ENCODE results near the gene POU1F1.
"Not testable (repeated sequence)": the region's sequence is repeated elsewhere in the genome, so short reads cannot be mapped to it uniquely, and the experiment has no call there.

Gene POU1F1

GRCh38 chr3:87313641-87314040 lies 37.3 kb upstream of the POU1F1 start:
- Mint-ChIP-seq H3K4me3 (no peak overlapping the region), H3K4me1 (peaks cover 9% of the 10 kb centered on the region), H3K9me3 (no peaks in the 10 kb centered on the region), H3K27ac (no peak overlapping the region), H3K36me3 (ENCODE audit: low read depth) (no peaks in the 10 kb centered on the region), H3K27me3 (ENCODE audit: low read depth) (no peaks in the 10 kb centered on the region)
- TF ChIP-seq CTCF (IDR thresholded peaks at IDR 0.05; ENCODE audit: unreplicated experiment in 3 of 3), result no peak

- Mint-ChIP-seq H3K4me3 (no peak overlapping the region), H3K27ac (no peak overlapping the region), H3K27me3 (ENCODE audit: low read depth) (no peaks in the 10 kb centered on the region), H3K9me3 (no peaks in the 10 kb centered on the region), H3K4me1 (no peaks in the 10 kb centered on the region), H3K36me3 (ENCODE audit: low read depth) (no peaks in the 10 kb centered on the region)
- TF ChIP-seq CTCF (IDR thresholded peaks at IDR 0.05; ENCODE audit: unreplicated experiment in 3 of 3), result no peak
Observed at GRCh38 chr3:87311309-87311708, 34.9 kb upstream of the POU1F1 start.

DNA sequence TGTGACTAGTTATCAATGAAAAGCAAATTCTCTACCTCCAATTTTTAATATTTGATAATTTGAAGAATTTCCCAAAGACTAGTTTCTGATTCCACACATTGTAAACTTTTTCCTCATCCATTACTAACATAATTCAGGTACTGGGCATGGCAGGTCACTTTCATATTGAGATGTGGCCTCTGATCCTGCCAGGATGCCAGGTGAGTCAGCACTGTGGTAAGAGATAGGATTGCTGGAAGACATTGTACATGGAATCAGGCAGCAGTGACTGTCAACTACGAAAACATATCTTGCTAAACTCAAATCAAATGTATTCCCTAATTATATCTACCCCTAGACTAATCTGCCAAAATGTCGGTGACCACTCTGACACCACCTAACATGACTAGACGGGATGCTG lies 33.2 kb upstream of the POU1F1 start:
- H3K9me3 Mint-ChIP-seq, result no peaks in the 10 kb centered on the region
- no peaks in the 10 kb centered on the region for H3K4me1 Mint-ChIP-seq
- no peak for TF ChIP-seq CTCF (IDR thresholded peaks at IDR 0.05; ENCODE audit: unreplicated experiment in 3 of 3)
- no peak overlapping the region for H3K4me3 Mint-ChIP-seq
- H3K27ac Mint-ChIP-seq, result no peak overlapping the region
- H3K36me3 Mint-ChIP-seq (ENCODE audit: low read depth), result no peaks in the 10 kb centered on the region
- H3K27me3 Mint-ChIP-seq (ENCODE audit: low read depth), result no peaks in the 10 kb centered on the region

DNA sequence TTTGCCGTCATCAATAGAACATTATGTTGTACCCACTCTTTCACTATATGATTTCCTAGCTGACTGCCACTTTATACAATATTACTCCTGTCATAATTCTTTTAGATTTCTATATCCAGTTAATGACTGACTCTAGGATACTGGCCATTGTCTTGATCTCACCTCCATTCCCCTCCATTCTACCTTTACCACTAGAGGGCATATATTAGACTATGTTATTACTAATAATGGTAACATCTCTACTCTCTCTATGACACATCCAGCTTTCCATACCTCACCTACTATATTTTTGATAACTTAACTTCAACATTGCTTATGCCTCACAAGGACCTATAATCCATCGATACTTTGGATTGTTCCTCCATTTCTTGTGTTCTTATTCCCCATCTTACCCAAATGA lies 31.4 kb upstream of the POU1F1 start:
- H3K27me3 Mint-ChIP-seq (ENCODE audit: low read depth), result no peaks in the 10 kb centered on the region
- no peak for TF ChIP-seq CTCF (IDR thresholded peaks at IDR 0.05; ENCODE audit: unreplicated experiment in 3 of 3)
- H3K4me3 Mint-ChIP-seq, result no peak overlapping the region
- no peaks in the 10 kb centered on the region for H3K9me3 Mint-ChIP-seq
- H3K36me3 Mint-ChIP-seq (ENCODE audit: low read depth), result no peaks in the 10 kb centered on the region
- no peak overlapping the region for H3K27ac Mint-ChIP-seq
- no peaks in the 10 kb centered on the region for H3K4me1 Mint-ChIP-seq

DNA sequence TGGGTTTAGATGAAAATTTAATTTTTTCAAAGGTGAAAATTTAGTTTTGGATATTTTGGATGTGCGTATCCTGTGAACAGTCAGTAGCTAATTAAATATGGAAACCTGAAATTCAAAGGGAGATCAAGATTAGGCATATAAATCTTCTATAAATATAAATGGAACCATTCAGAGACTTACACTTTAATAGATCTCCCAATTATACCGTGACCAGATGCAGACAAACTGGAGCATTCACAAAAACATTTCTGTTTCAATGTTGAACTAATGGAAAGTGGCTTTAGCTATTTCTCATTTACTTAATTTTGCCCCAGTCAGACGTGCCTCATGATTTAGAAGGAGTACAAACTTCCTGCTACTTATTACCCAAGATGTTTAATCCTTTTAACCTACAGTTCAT lies 29.1 kb upstream of the POU1F1 start:
- Mint-ChIP-seq H3K9me3 (no peaks in the 10 kb centered on the region), H3K27me3 (ENCODE audit: low read depth) (no peaks in the 10 kb centered on the region), H3K36me3 (ENCODE audit: low read depth) (no peaks in the 10 kb centered on the region), H3K27ac (no peak overlapping the region), H3K4me1 (no peaks in the 10 kb centered on the region), H3K4me3 (no peak overlapping the region)
- no peak for TF ChIP-seq CTCF (IDR thresholded peaks at IDR 0.05; ENCODE audit: unreplicated experiment in 3 of 3)

DNA sequence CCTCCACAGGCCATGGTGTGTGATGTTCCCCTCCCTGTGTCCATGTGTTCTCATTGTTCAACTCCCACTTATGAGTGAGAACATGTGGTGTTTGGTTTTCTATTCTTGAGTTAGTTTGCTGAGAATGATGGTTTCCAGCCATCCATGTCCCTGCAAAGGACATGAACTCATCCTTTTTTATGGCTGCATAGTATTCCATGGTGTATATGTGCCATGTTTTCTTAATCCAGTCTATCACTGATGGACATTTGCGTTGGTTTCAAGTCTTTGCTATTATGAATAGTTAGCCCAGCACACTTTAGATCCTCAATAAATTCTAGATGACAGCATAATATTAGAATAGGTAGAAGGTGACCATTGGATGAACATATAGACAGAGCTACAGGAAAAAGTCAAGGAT lies 28.6 kb upstream of the POU1F1 start:
- H3K9me3 Mint-ChIP-seq; H3K27me3 Mint-ChIP-seq (ENCODE audit: low read depth); H3K27ac Mint-ChIP-seq; H3K4me3 Mint-ChIP-seq; H3K36me3 Mint-ChIP-seq (ENCODE audit: low read depth); H3K4me1 Mint-ChIP-seq: not testable (repeated sequence)
